HFFc6 (cell line): ENCODE data around the gene LFNG. TPM values are rescaled to one million over a fixed set of nuclear protein-coding genes. Genes with fewer than 3 reads are reported as not detected.

Experiments
- DNase-seq: peaks from one replicate; pipeline ENCODE4 v3.0.0-alpha.2; 2018
- H3K27ac Mint-ChIP-seq: 2 replicates; pipeline ENCODE4 v1.8.0; 2020; ENCODE audit warnings: mild to moderate bottlenecking, mixed read lengths
- H3K27me3 Mint-ChIP-seq: 2 replicates; pipeline ENCODE4 v1.8.0; 2021; ENCODE audit warnings: mild to moderate bottlenecking, moderate library complexity, mixed read lengths; ENCODE audit not compliant: insufficient read depth
- H3K36me3 Mint-ChIP-seq: 2 replicates; pipeline ENCODE4 v1.8.0; 2021; ENCODE audit warnings: low read depth, mixed read lengths
- H3K4me1 Mint-ChIP-seq: 2 replicates; pipeline ENCODE4 v1.8.0; 2020; ENCODE audit warnings: low read depth, mixed read lengths
- H3K4me3 Mint-ChIP-seq: 2 replicates; pipeline ENCODE4 v1.8.0; 2020; ENCODE audit warnings: mild to moderate bottlenecking, moderate library complexity, mixed read lengths
- H3K9me3 Mint-ChIP-seq: 2 replicates; pipeline ENCODE4 v1.8.0; 2020; ENCODE audit warnings: mild to moderate bottlenecking, mixed read lengths
- total RNA-seq, 6 experiments: library from RNA; stranded (reverse); fragmentation: NEBNext Ultra II Directional; extraction: Animal tissue kit (Norgen Biotek cat#: 25700); gene quantifications; 2 replicates in 1 of 6; 3 replicates in 5 of 6; pipeline ENCODE4 v1.2.3, GENCODE V29; 2021
- TF ChIP-seq, protein P1 (sequence below): fragments of 200-600 bp; sonication (generic); IDR thresholded peaks from 2 replicates; pipeline ENCODE4 v1.5.0; 2021; ENCODE audit warnings: antibody characterized with exemption, mild to moderate bottlenecking

The LFNG gene
- total RNA-seq, 6 experiments from 2014 or later, result 8.6 to 11.7 (median 9.6) TPM

DNA sequence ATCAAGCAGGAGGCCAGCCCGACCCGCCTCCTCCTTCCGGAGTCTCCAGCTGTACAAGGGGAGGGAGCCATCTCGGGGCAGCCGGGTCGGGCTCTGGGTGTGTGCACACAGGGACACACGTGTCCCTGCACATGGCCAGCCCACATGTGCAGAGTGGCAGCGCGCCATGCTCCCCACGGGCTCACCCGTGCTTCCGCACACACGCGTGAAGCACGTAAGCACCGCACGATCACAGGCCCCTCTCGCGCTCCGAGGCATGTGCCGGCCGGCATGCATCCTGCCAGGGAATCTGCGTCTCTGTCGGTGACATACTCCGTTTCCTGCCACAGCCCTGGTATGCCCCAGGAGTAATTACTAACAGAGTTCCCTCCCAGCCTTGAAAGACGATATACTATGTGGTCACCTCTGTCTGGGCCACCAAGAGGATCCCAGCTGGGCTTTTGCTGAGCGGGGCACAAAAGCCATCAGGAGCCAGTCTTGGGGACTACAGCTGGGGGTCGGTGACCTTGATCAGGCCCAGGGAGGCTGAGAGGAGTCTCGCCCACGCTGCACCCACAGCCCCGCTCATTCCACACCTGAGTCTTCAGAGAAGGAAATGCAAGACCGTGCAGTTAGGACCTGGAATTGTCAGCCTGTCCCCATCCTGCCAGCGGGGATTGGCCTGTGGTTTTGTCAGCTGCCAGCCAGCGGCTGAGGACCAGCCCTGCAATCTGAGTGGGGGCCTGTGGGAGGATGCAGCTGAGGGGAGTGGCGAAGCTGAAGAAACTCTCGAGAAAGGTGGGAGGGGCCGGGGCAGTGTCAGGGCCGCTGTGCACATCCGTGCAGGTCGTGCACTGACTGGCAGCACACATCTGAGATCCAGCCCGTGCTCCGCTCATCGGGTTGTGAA is 11.0 kb upstream of the LFNG start:
- H3K4me1 Mint-ChIP-seq, result peaks cover 11% of the 10 kb centered on the region
- peak overlapping the region; percentile 36; the same call in 1 of the 2 replicates for H3K4me3 Mint-ChIP-seq
- no peaks in the 10 kb centered on the region for H3K36me3 Mint-ChIP-seq
- H3K27ac Mint-ChIP-seq, result peak overlapping the region; percentile 70
- H3K9me3 Mint-ChIP-seq, result no peaks in the 10 kb centered on the region
- H3K27me3 Mint-ChIP-seq, result no peaks in the 10 kb centered on the region; the same call in 1 of the 2 replicates
- DNase-seq, result peak; percentile 72
- TF ChIP-seq, protein P1, sequence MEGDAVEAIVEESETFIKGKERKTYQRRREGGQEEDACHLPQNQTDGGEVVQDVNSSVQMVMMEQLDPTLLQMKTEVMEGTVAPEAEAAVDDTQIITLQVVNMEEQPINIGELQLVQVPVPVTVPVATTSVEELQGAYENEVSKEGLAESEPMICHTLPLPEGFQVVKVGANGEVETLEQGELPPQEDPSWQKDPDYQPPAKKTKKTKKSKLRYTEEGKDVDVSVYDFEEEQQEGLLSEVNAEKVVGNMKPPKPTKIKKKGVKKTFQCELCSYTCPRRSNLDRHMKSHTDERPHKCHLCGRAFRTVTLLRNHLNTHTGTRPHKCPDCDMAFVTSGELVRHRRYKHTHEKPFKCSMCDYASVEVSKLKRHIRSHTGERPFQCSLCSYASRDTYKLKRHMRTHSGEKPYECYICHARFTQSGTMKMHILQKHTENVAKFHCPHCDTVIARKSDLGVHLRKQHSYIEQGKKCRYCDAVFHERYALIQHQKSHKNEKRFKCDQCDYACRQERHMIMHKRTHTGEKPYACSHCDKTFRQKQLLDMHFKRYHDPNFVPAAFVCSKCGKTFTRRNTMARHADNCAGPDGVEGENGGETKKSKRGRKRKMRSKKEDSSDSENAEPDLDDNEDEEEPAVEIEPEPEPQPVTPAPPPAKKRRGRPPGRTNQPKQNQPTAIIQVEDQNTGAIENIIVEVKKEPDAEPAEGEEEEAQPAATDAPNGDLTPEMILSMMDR, result no peak

DNA sequence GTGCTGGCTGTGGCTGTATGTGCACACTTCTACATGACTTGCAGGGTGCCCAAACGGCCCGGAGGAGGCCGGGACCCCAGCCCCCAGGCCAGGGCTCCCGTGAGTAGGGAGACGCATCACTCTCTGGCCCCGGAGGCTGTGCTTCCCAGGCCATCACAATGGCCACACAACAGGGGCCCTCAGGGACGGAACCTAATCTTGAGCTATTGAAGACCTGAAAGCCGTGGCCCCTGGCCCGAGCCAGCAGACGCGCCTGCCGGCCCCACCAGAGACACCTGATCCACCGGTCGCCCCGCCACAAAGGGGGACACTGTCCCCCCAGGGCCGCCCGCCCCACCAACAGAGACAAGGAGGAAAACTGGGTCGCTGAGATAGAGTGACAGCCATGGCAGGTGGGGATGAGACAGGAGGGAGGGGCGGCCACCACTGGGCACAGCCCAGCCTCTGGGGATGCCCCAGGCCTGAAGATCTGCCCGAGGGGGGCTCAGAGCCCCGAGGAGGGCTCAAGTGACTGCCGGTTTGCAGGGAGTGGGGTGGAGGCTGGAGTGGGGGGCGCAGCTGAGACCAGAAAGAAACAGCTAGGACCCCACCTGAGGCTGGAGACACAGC is 10.2 kb upstream of the LFNG start:
- no peaks in the 10 kb centered on the region for H3K36me3 Mint-ChIP-seq
- H3K27me3 Mint-ChIP-seq, result no peaks in the 10 kb centered on the region; the same call in 1 of the 2 replicates
- no peak for DNase-seq
- H3K9me3 Mint-ChIP-seq, result no peaks in the 10 kb centered on the region
- H3K4me1 Mint-ChIP-seq, result peaks cover 11% of the 10 kb centered on the region
- H3K27ac Mint-ChIP-seq, result no peak overlapping the region
- H3K4me3 Mint-ChIP-seq, result no peak overlapping the region
- TF ChIP-seq, protein P1, result no peak

DNA sequence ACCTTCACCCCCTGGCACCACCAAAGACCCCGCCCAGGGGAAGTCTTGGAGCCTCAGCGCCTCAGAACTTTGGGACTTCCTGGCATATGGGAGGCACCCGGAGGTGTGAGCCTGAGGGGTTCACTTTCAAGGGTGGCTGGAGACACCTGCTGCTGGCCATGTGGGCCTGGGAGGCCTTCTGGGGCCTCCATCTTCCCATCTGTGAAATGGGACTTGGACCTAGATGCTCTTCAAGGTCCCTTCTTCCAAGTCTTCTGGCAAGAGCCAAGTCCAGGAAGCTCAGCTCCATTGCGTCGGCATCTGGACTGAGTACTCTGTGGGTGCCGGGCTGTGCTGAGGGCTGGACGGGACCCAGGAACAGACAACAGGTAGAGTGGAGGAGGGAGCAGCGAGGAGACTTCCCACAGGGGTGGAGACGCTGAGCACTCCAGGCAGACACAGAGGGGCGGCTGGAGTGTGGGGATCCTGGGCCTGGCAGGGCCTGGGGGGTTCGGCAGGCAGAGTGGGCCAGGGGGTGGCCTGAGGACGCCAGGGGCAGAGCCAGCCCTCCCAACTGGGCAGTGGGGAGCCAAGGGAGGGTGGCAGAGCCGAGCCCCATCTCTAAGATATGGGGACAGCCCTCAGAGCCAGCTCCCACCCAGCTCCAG is 9.3 kb upstream of the LFNG start:
- Mint-ChIP-seq H3K36me3 (no peaks in the 10 kb centered on the region), H3K27me3 (no peaks in the 10 kb centered on the region; the same call in 1 of the 2 replicates), H3K9me3 (no peaks in the 10 kb centered on the region), H3K27ac (no peak overlapping the region), H3K4me3 (no peak overlapping the region), H3K4me1 (peaks cover 11% of the 10 kb centered on the region)
- TF ChIP-seq, protein P1, result no peak
- no peak for DNase-seq

DNA sequence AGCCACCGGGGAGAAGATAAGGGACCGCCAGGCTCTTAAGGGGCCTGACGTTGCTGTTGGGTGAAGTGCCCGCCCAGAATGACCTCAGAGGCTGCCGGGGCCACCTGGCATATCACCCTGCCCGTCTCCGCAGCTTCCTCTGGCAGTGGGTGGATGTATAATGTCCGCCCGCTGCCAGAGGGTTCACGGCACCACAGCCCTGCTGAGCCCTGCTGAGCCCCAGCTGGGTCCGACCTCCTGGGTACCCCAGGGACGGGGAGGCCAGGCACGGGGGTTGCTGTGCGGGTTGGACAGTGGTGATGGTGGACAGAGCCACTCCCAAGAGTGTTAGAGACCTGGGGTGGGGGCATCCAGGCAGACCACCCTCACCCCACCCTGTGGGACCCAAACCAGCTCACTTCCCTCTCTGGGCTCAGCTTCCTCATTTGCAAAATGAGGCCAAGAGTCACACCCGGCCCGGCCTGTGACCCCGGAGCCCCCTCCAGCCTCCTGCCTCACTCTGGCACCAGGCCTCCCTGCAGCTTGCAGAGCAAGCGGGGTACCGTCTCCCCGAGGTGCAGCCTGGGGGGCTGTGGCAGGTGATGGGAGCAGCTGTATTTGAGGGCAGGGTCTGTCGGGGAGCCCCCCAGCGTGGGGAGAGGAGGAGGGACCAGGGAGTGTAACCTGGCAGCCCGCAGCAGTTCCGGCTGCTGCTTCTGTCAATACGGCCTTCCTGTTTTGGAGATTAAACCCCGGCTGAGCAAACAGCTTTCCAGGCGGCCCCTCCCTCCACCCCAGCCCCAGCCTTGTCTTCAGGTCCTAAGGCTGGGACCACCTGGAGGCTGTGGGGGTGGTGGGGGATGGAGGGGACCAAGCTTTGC is 8.4 kb upstream of the LFNG start:
- H3K36me3 Mint-ChIP-seq, result no peaks in the 10 kb centered on the region
- H3K9me3 Mint-ChIP-seq, result no peaks in the 10 kb centered on the region
- no peak for DNase-seq
- H3K27ac Mint-ChIP-seq, result no peak overlapping the region
- TF ChIP-seq, protein P1, result no peak
- H3K4me1 Mint-ChIP-seq, result peaks cover 14% of the 10 kb centered on the region
- H3K4me3 Mint-ChIP-seq, result no peak overlapping the region
- H3K27me3 Mint-ChIP-seq, result no peaks in the 10 kb centered on the region; the same call in 1 of the 2 replicates

DNA sequence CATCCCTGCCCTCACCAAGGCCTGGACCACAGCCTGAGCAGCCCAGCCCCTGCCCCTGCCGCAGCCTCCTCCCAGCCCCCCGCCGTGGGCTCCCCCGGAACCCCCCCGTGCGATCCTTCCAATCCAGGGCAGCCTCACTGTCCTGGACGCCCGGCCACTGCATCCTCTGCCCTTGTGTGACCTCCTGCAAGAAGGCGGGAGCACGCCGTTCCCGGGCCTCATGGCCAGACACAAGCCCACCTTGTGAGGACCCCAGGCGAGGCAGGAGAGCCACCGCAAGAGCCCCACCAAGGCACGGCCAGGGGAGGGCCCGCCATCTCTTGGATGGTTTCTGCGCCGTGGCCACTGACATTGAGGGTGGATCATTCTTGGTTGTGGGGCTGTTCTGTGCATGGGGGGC is 7.8 kb upstream of the LFNG start:
- Mint-ChIP-seq H3K9me3 (no peaks in the 10 kb centered on the region), H3K4me3 (no peak overlapping the region), H3K36me3 (no peaks in the 10 kb centered on the region), H3K4me1 (peaks cover 18% of the 10 kb centered on the region), H3K27me3 (no peaks in the 10 kb centered on the region; the same call in 1 of the 2 replicates), H3K27ac (no peak overlapping the region)
- no peak for DNase-seq
- TF ChIP-seq, protein P1, result no peak
